AG09309 (cell line): ENCODE data around the gene CRHR1.

Experiments
- DNase-seq: peaks from one replicate; pipeline ENCODE4 v3.0.0-alpha.2; 2010; ENCODE audit warnings: low read depth
- H3K4me3 ChIP-seq: 2 replicates; pipeline ENCODE4 v1.5.1; 2011; ENCODE audit warnings: mild to moderate bottlenecking, low read depth, low read length, moderate library complexity; ENCODE audit not compliant: control insufficient read depth
- CTCF ChIP-seq: IDR thresholded peaks from 2 replicates; pipeline ENCODE4 v1.5.1; 2011; ENCODE audit warnings: mild to moderate bottlenecking, low read depth, low read length, inconsistent platforms; ENCODE audit not compliant: insufficient read depth, control insufficient read depth; ENCODE audit errors: missing control alignments

CRHR1 gene

GRCh38 chr17:45836047-45837044 is 52.2 kb downstream of the CRHR1 start:
- no peak for DNase-seq
- no peak overlapping the region for H3K4me3 ChIP-seq
- TF ChIP-seq CTCF: no peak

GRCh38 chr17:45837187-45837586 is 53.1 kb downstream of the CRHR1 start:
- H3K4me3 ChIP-seq: no peak overlapping the region

GRCh38 chr17:45837603-45838002 is 53.5 kb downstream of the CRHR1 start:
- TF ChIP-seq CTCF: no peak
- no peak for DNase-seq
- H3K4me3 ChIP-seq: no peak overlapping the region

More at GRCh38 chr17:45837187-45837586, 53.1 kb downstream of the CRHR1 start:
- no peak for DNase-seq
- no peak for TF ChIP-seq CTCF

- TF ChIP-seq CTCF: no peak
- DNase-seq: no peak
- no peak overlapping the region for H3K4me3 ChIP-seq
These were observed 54.7 kb downstream of the CRHR1 start for GRCh38 chr17:45838751-45839295.

- DNase-seq: no peak
- no peak overlapping the region for H3K4me3 ChIP-seq
- no peak for TF ChIP-seq CTCF
These were observed 55.3 kb downstream of the CRHR1 start for GRCh38 chr17:45839442-45839841.

- TF ChIP-seq CTCF: no peak
- H3K4me3 ChIP-seq: no peak overlapping the region
- no peak for DNase-seq
These were observed 57.1 kb downstream of the CRHR1 start for GRCh38 chr17:45841186-45841585.
